NCI-H446 treated with DMSO at 0.1 percent for 48 hours (cell line): Measurements from ENCODE around the gene GLB1L.

Source experiments
- DNase-seq: peaks from one replicate; lab custom pipeline; 2025; lab: John Stamatoyannopoulos, UW

Gene GLB1L

DNA sequence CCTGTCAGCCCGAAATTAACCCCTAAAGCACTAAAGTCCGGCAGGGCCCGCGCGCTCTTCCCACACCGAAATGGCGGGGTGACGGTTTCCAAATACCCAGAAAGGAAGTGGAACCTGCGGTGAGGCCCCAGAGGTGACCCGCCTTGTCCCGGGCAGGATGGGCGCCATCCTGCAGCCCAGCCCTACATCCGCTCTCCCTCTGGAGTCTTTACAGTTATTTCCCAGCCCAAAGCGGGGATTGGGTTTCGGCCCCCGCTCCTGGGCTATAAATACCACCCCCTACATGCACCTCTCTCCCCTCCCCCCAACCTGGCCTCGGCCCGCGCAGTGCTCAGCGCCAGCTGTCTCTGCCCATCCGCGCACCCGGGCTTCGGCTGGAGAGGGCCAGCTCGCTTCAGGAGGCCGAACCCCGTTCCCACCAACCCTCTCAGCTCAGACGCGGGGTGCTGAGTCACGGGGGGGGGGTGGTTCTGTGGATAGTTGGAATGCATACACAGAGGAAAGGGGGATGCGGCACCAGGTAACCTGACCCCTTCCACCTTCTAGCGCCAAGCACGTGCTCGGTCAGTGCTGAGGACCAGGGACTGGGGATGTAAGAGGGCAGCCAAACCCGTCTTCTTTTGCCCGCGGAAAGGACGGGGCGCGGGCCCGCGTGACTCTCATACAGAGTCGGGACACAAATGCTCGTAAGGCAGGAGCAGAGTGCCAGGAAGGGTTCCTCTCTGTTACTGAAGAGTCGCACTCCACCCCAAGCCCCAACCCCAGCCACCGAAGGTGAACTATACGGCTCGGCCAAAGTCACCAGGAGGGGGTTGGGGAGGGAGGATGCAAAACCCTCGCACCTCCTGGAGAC, 7.9 kb upstream of the GLB1L start, which contains the start of gene TUBA4B:
TUBA4B (plus strand) TSS at position 344 of the 853 bp plus-strand sequence; CDS start at position 509, 165 bp downstream.
- DNase-seq, result no peak

DNA sequence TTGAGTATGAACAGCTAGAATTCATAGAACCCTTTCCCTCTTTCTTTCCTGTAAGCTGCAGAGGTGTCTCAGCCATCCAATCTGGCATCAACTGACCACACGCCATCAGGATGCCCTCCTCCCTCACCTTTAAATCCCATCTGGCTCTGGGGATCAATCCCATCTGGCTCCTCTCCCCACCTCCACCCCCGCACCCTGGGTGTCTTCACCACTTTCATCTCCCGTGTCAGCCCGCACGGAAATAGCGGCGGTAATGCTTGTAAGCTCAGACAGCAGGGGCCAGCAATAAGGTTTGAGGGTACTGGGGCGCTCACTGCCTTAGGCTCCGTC, 7.3 kb upstream of the GLB1L start:
- no peak for DNase-seq

GRCh38 chr2:219252084-219252483, 6.8 kb upstream of the GLB1L start:
- DNase-seq, result no peak

DNA sequence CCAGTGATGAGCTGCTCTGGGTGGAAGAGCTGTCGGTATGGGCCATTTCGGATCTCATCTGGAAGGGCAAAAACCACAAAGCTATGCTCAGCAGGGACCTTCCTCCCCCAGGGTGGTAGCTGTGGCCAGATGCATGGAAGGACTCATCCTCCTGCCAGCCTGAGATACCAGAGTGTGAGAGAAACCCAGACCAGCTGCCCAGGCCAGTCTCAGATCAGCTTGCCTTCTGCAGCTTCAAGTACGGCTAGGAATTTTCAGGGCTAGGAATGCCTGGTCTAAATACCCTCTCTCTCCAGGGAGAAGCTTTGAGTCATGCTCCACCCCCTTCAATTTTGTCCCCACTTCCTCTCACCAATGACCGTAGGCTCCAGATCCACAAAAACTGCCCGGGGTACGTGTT, 6.4 kb upstream of the GLB1L start:
- no peak for DNase-seq

GRCh38 chr2:219250049-219250781, 5.0 kb upstream of the GLB1L start:
- no peak for DNase-seq

- peak; percentile 78 for DNase-seq
These were observed 4.1 kb upstream of the GLB1L start for GRCh38 chr2:219249203-219249980.

GRCh38 chr2:219248845-219249202, 3.6 kb upstream of the GLB1L start:
- no peak for DNase-seq

GRCh38 chr2:219247678-219248642, 2.7 kb upstream of the GLB1L start:
- no peak for DNase-seq

DNA sequence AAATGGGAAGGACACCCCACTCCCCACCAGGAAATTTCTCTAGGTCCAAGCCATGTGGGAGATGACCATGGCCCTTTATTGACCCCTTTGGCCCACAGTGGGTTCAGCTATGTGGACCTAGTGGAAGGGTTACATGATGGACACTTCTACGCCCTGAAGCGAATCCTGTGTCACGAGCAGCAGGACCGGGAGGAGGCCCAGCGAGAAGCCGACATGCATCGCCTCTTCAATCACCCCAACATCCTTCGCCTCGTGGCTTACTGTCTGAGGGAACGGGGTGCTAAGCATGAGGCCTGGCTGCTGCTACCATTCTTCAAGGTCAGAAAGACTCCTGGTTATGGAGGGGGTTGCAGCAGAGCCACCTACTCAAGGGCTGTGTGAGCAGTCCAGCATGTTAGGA, 1.3 kb upstream of the GLB1L start:
- no peak for DNase-seq

DNA sequence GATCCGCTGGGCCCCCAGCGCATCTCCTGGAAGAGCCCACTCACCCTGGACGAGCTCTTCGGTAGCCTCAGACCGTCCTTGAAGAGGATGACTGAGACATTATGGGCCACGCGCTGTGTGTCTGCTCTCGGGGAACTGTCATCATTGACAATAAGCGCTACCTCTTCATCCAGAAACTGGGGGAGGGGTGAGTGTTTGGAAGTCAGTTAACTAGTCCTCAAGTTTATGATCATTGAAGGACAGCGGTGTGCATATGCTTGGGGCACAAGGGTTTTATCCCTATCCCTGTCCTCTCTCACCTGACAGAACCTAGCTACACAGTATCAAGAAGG, 621 bp upstream of the GLB1L start:
- DNase-seq, result no peak

GRCh38 chr2:219244789-219245147, 476 bp downstream of the GLB1L start:
- DNase-seq, result no peak

DNA sequence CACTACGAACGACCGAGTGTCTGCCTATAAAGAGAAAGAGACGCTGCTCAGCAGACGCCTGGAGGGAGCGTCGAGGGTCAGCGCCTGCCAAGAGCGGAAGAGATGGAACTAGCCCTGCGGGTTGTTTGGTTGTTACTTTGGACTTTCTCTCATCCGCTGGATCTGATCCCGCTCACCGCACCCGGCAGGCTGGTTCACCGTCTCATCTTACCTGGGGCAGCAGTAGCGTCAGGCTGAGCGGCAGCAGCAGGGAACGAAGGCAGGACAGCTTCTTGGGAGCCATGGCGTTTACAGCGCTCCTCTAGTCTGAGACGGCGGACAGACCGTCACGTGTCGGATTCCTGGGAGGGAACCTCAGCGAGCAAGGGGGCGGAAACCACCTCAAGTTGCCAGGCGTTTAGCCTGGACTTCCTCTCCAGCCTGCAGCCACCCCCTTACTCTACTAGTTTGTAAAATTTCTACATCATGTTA, 1.9 kb downstream of the GLB1L start:
- no peak for DNase-seq

GRCh38 chr2:219234331-219234730, 10.9 kb downstream of the GLB1L start:
- DNase-seq, result no peak

DNA sequence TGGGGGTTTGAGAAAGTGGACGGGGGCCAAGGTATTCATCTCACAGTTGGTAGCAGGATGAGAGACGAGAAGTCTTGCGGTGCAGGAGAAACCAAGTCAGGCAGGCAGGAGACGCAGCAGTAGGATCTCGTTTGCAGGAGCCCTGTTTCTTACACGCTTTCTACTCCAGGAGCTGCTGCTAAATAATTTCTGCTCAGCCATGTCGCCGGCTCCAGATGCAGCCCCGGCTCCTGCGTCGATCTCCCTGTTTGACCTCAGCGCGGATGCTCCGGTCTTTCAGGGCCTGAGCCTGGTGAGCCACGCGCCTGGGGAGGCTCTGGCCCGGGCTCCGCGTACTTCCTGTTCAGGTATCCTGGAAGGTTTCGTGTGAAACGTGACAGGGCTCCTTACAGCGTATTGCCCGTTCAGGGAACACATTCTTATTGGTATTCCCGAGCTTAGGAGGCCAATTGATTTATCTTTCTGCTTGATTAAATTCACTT, 15.1 kb downstream of the GLB1L start:
- DNase-seq, result no peak

- peak; percentile 95 for DNase-seq
These were observed 15.8 kb downstream of the GLB1L start, which contains the start of the genes ANKZF1 and ATG9A for GRCh38 chr2:219229305-219230058. Gene ANKZF1 (plus strand): TSS chr2:219229806. CDS start chr2:219230258, 452 bp downstream. Gene ATG9A (minus strand): TSS chr2:219229636. CDS start chr2:219228024, 1,612 bp downstream.

DNA sequence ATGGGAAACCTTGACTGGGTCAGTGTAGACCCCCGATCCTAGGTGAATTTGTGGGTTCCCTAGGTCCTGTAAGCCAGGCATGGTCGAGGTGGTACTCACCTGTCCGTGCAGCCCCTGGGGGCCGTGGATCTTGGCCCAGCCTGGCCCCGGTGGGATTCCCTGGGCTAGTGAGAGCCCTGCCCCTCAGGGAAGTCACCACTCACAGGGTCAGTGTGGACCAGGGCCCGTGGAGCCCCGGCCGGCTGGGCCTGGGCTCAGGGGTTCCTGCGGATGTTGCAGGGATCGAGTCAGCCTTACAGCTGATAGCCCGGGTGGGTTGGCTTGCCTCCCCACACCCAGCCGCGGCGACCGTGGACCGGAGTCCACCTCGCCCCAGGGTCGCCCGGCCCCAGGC, 16.3 kb downstream of the GLB1L start:
- no peak for DNase-seq

GRCh38 chr2:219228041-219228910, 17.0 kb downstream of the GLB1L start:
- no peak for DNase-seq

DNA sequence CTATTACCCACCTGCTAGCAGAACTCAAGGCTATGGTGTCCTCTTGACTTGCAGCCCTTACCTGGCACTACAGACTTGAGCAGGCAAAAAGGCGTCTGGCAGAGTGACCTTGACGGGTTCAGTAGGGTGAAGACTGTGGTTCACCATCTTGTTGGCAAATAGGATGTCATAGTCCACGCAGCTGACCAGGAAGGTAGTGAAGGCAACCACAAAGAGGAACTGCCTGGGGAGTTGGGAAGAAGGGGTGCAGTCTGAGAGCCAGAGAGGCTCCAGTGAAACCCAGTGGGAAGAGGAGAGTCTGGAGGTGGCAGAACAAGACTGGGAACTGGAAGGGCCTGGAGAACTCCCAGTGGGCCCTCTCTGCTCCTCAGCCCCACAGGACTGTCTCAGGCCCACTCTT, 19.9 kb downstream of the GLB1L start:
- no peak for DNase-seq

DNA sequence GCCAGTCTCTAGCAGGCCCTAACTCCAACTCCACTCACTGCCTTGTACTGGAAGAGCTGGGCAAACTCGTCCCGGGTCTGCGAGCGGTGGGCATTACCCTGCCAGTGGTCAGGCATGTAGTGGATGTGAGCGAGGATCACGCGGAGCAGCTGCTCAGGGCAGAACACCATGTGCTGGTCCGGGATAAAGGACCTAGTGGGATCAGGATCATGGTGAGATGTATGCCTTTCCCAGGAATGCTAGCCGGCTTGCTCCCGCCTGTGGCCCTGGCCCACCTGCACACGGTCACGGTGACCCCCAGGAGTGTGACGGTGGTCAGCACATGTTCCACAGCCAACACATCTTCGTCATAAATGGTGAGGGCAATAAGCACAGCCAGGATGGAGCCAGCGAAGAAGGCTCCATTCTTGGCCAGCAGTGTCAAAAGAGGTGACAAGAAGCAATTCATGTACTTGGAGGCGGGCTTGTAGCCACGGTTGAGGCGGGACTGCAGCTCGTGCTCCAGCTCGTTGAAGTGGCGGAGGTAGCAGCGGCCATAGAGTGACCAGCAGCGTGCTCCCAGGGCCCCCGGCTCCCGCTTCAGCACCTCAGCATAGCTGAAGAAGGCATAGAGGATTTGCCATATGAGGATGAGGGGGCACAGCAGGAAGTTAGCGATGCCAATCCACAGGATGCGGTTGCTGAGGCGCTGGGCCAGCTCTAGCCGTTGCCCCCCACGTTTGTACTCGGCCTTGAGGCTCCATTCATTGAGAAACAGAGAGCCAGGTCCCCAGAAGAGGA, 21.2 kb downstream of the GLB1L start:
- DNase-seq, result no peak
